Epidermal melanocyte (primary cell): Measurements from ENCODE around the gene FANCL.
"Not testable (repeated sequence)": the region's sequence is repeated elsewhere in the genome, so short reads cannot be mapped to it uniquely, and the experiment has no call there.

Source experiments
- DNase-seq: peaks from one replicate; pipeline ENCODE4 v3.0.0; 2011; ENCODE audit warnings: low spot score; ENCODE audit not compliant: insufficient read length

Gene FANCL

GRCh38 chr2:58240670-58241545 lies at the start of gene FANCL:
Gene FANCL (minus strand): TSS chr2:58241325. CDS start chr2:58241313, 12 bp downstream.
- DNase-seq = peak; percentile 83

- DNase-seq = no peak
These were observed 47.9 kb upstream of the FANCL start for GRCh38 chr2:58289029-58289428.

GRCh38 chr2:58283931-58284330 lies 42.8 kb upstream of the FANCL start:
- no peak for DNase-seq

DNA sequence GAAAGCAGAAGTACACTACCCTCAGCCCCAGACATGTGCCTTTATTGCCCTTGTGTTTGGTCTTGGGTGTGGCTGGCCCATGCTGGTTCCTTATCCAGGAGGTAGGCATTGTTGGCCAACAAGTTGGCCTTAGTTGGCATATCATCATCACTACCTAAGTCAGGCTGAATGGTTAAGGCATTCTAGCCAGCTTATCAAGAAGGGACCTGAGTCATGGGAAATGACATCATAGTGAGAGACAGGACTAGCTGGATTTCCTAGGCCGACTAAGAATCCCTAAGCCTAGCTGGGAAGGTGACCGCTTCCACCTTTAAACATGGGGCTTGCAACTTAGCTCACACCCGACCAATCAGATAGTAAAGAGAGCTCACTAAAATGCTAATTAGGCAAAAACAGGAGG lies 34.0 kb upstream of the FANCL start:
- not testable (repeated sequence) for DNase-seq

DNA sequence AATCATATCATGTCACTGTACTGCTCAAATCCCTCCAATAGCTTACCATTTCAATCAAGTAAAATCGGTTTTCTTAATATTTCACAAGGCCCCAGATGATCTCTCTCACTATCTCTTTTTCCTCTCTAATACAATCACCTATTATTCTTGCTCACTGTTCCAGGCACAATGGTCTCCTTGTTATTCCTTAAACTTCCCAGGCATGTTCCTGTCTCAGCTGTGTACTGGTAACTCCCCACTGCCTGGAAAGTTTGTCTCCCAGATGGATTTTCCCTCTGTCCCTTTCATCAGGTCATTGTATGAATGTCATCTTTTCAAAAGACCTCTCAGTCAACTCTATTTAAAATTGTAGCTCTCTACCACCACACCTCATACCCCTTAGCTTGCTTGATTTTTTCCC lies 30.7 kb upstream of the FANCL start:
- no peak for DNase-seq

GRCh38 chr2:58268685-58269084 lies 27.6 kb upstream of the FANCL start:
- no peak for DNase-seq

- no peak for DNase-seq
These were observed 25.1 kb upstream of the FANCL start for GRCh38 chr2:58266211-58266610.

- DNase-seq = no peak
These were observed 20.1 kb upstream of the FANCL start for GRCh38 chr2:58261209-58261608.

- not testable (repeated sequence) for DNase-seq
These were observed 17.3 kb upstream of the FANCL start for GRCh38 chr2:58258456-58258855.

- DNase-seq = not testable (repeated sequence)
These were observed 10.4 kb upstream of the FANCL start for GRCh38 chr2:58251331-58252201.

DNA sequence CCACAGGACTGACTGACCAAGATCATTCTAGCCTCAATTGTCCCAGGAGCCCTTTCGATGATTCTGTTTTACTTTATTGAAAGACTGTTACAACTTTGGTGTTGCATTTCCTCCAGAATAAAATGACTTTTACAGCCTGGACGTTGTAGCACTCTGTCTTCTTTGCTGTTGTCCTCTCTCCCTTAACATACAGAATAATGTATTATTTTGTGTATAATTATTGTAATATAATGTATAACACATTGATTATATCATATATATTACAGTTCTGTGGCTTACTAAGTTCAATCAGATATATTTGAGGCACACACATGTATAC lies 380 bp upstream of the FANCL start:
- no peak for DNase-seq

DNA sequence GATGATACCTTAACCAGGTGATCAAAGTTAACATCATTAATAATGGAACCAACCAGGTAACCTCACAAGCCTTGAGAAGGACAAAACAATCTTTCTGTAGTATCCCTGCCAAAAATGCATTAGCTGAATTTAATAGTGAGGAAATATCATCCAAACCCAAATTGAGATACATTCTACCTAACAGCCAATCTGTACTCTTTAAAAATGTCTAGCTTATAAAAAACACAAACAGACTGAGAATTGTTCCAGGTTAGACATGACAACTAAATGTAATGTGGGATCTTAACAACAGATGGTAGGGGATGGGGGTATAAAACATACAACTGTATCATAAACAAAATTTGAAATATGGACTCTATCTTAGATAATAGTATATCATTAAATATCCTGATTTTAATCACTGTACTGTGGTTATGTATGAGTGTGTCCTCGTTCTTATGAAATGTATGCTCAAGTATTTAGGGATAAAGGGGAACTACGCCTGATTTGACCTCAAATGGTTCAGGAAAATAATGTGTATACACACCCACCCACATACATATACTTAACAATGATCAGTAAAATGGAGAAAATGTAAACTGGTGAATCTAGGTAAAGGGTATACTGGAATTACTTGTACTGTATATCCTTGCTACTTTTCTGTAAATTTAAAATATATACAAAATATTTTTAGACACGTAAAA lies 1.7 kb downstream of the FANCL start:
- DNase-seq = no peak

GRCh38 chr2:58237741-58238140 lies 3.4 kb downstream of the FANCL start:
- no peak for DNase-seq

DNA sequence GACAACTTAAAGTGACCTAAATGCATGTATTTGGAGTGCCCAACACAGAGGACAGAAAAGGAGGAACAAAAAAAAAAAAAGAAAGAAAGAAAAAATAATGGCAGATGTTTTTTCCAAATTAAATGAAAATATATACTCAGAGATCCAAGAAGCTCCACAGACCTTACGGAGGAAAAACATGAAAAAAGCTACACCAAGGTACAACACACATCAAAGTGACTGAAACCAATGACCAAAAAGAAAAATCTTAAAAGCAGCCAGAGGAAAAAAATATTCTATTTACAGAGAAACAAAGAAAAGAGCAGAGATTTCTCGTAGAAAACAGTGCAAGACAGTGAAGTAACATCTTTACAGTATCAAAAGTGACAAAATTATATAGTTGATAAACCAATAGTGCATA lies 5.1 kb downstream of the FANCL start:
- no peak for DNase-seq

- DNase-seq = no peak
These were observed 6.0 kb downstream of the FANCL start for GRCh38 chr2:58235170-58235569.

DNA sequence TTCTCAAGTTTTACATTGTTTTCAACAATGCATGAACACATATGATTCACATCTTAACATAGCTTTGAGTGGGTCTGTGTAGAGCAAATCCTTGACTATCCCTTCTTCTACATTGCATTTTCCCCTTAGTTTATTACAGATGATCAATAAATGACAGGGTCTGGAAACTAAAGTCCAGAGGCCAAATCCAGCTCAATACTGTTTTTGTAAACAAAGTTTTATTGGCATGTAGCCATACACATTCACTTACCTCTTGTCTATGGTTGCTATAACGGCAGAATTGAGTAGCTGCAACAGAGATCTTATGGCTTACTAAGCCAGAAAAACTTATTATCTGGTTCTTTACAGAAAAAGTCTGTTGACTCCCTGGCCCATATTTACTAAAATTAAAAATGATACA lies 12.8 kb downstream of the FANCL start:
- DNase-seq = no peak

DNA sequence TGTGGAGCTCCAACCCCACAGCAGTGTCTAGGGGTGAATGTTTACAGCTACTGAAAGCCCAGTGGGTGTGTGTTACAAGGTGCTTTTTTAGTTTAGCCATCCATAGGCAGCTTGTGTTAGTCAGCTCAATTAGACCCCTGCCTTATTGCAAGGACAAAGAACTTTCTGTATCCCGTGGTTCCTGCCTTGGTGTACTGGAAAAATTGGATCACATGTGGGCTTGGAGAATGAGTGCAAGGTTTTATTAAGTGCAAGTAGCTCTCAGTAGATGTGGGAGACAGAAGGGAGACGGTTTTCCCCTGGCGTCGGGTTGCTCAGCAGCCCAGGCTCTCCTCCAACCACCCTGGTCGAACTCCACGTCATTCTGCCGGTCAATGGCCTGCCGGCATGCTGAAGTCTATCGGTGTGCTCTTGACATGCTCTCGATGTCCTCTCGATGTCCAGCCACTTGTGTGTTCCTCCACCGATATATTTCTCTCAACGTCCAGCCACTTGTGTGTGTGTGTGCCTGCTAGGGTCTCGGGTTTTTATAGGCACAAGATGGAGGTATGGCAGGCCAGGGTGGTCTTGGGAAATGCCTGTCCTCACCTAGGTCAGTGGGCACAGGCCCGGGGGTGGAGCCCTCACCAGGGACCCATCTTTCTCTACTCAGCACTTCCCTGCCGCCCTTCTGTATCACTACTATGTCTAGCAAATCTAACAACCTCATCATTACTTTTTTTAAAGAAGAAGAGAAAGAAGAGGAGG lies 13.8 kb downstream of the FANCL start:
- DNase-seq = no peak

GRCh38 chr2:58221909-58222308 lies 19.2 kb downstream of the FANCL start:
- DNase-seq = no peak

DNA sequence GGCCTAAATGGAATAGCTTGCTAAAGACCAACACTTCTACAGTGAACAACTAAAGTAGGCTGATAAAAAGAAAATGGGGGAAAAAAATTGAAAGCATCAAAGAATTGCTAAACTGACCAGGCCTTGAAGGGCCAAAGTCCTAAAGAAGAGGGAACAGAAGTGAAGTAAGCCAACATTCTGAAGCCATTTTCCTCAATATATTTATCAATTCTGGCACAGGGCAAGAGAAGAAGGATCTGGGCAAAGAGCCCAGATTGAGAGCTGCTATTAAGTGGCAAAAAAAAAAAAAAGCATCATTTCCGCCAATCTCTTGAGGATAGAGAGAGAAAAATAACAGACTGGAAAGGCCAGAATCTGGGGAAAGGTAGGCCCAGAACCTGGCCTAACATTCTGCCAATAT lies 25.7 kb downstream of the FANCL start:
- no peak for DNase-seq

- not testable (repeated sequence) for DNase-seq
These were observed 30.1 kb downstream of the FANCL start for GRCh38 chr2:58210951-58211568.

- no peak for DNase-seq
These were observed 33.9 kb downstream of the FANCL start for GRCh38 chr2:58207189-58207588.
